ENCODE results near the gene ETS1.

The ETS1 gene

GRCh38 chr11:128416976-128417375 lies 170.4 kb downstream of the ETS1 start:
- Histone ChIP-seq H3K9me3 (ENCODE audit: low read depth, low read length) (no peaks in the 10 kb centered on the region), H3K4me3 (no peak overlapping the region), H3K27ac (no peak overlapping the region), H3K36me3 (ENCODE audit: insufficient read depth, low read length) (no peaks in the 10 kb centered on the region), H3K9ac (ENCODE audit: insufficient read length) (no peak overlapping the region)
- no peak for DNase-seq (ENCODE audit: low read depth, low spot score)
- no peak for TF ChIP-seq EZH2 (IDR thresholded peaks at IDR 0.05)
- TF ChIP-seq POLR2AphosphoS5 (IDR thresholded peaks at IDR 0.05; ENCODE audit: borderline replicate concordance, low read depth, low read length) = no peak
- no peak for TF ChIP-seq FOXP2 (optimal IDR thresholded peaks at IDR 0.05; ENCODE audit: control extremely low read depth, extremely low read length, insufficient read depth)

- Histone ChIP-seq H3K4me3 (no peak overlapping the region), H3K9me3 (ENCODE audit: low read depth, low read length) (no peaks in the 10 kb centered on the region), H3K9ac (ENCODE audit: insufficient read length) (no peak overlapping the region), H3K36me3 (ENCODE audit: insufficient read depth, low read length) (no peaks in the 10 kb centered on the region), H3K27ac (no peak overlapping the region)
- TF ChIP-seq EZH2 (IDR thresholded peaks at IDR 0.05) (no peak), POLR2AphosphoS5 (IDR thresholded peaks at IDR 0.05; ENCODE audit: borderline replicate concordance, low read depth, low read length) (no peak), FOXP2 (optimal IDR thresholded peaks at IDR 0.05; ENCODE audit: control extremely low read depth, extremely low read length, insufficient read depth) (no peak)
- DNase-seq (ENCODE audit: low read depth, low spot score) = no peak
Observed at GRCh38 chr11:128415539-128415938, 171.8 kb downstream of the ETS1 start.

- H3K27ac ChIP-seq = no peak overlapping the region
- no peaks in the 10 kb centered on the region for H3K9me3 ChIP-seq (ENCODE audit: low read depth, low read length)
- no peak overlapping the region for H3K4me3 ChIP-seq
- no peak for DNase-seq (ENCODE audit: low read depth, low spot score)
- H3K36me3 ChIP-seq (ENCODE audit: insufficient read depth, low read length) = no peaks in the 10 kb centered on the region
- H3K9ac ChIP-seq (ENCODE audit: insufficient read length) = no peak overlapping the region
- TF ChIP-seq POLR2AphosphoS5 (IDR thresholded peaks at IDR 0.05; ENCODE audit: borderline replicate concordance, low read depth, low read length) = no peak
- no peak for TF ChIP-seq FOXP2 (optimal IDR thresholded peaks at IDR 0.05; ENCODE audit: control extremely low read depth, extremely low read length, insufficient read depth)
- TF ChIP-seq EZH2 (IDR thresholded peaks at IDR 0.05) = no peak
Observed at GRCh38 chr11:128412847-128413791, 174.2 kb downstream of the ETS1 start.

GRCh38 chr11:128411812-128412211 lies 175.5 kb downstream of the ETS1 start:
- Histone ChIP-seq H3K36me3 (ENCODE audit: insufficient read depth, low read length) (no peaks in the 10 kb centered on the region), H3K9ac (ENCODE audit: insufficient read length) (no peak overlapping the region), H3K4me3 (no peak overlapping the region), H3K27ac (no peak overlapping the region), H3K9me3 (ENCODE audit: low read depth, low read length) (no peaks in the 10 kb centered on the region)
- DNase-seq (ENCODE audit: low read depth, low spot score) = no peak
- no peak for TF ChIP-seq EZH2 (IDR thresholded peaks at IDR 0.05)
- TF ChIP-seq POLR2AphosphoS5 (IDR thresholded peaks at IDR 0.05; ENCODE audit: borderline replicate concordance, low read depth, low read length) = no peak
- TF ChIP-seq FOXP2 (optimal IDR thresholded peaks at IDR 0.05; ENCODE audit: control extremely low read depth, extremely low read length, insufficient read depth) = no peak

GRCh38 chr11:128411150-128411549 lies 176.2 kb downstream of the ETS1 start:
- no peak overlapping the region for H3K9ac ChIP-seq (ENCODE audit: insufficient read length)
- no peak for TF ChIP-seq FOXP2 (optimal IDR thresholded peaks at IDR 0.05; ENCODE audit: control extremely low read depth, extremely low read length, insufficient read depth)
- TF ChIP-seq EZH2 (IDR thresholded peaks at IDR 0.05) = no peak
- no peak for TF ChIP-seq POLR2AphosphoS5 (IDR thresholded peaks at IDR 0.05; ENCODE audit: borderline replicate concordance, low read depth, low read length)
- H3K9me3 ChIP-seq (ENCODE audit: low read depth, low read length) = no peaks in the 10 kb centered on the region
- H3K27ac ChIP-seq = no peak overlapping the region
- no peak overlapping the region for H3K4me3 ChIP-seq
- no peaks in the 10 kb centered on the region for H3K36me3 ChIP-seq (ENCODE audit: insufficient read depth, low read length)
- no peak for DNase-seq (ENCODE audit: low read depth, low spot score)

- TF ChIP-seq EZH2 (IDR thresholded peaks at IDR 0.05) (no peak), POLR2AphosphoS5 (IDR thresholded peaks at IDR 0.05; ENCODE audit: borderline replicate concordance, low read depth, low read length) (no peak), FOXP2 (optimal IDR thresholded peaks at IDR 0.05; ENCODE audit: control extremely low read depth, extremely low read length, insufficient read depth) (no peak)
- Histone ChIP-seq H3K36me3 (ENCODE audit: insufficient read depth, low read length) (no peaks in the 10 kb centered on the region), H3K27ac (no peak overlapping the region), H3K9me3 (ENCODE audit: low read depth, low read length) (no peaks in the 10 kb centered on the region), H3K9ac (ENCODE audit: insufficient read length) (no peak overlapping the region), H3K4me3 (no peak overlapping the region)
- DNase-seq (ENCODE audit: low read depth, low spot score) = no peak
Observed at GRCh38 chr11:128409476-128409875, 177.9 kb downstream of the ETS1 start.

Data from SK-N-MC (cell line).